Fibroblast of lung (primary cell): Measurements from ENCODE around the gene RNF123. TPM values are rescaled to one million over a fixed set of nuclear protein-coding genes. Genes with fewer than 3 reads are reported as not detected.

Experiments used
- DNase-seq, 2 donors: peaks; one replicate each; pipeline versions ENCODE4 v3.0.0 to v3.0.0-alpha.2; 2010; ENCODE audit warnings: low read depth in 2 of 2
- H2AFZ ChIP-seq: 2 replicates; pipeline ENCODE4 v1.5.1; 2012; ENCODE audit warnings: low read length, control low read depth, inconsistent platforms
- H3K27ac ChIP-seq: 2 replicates; pipeline ENCODE4 v1.5.1; 2011; ENCODE audit warnings: low read length, control low read depth; ENCODE audit not compliant: insufficient read depth
- H3K27me3 ChIP-seq: 2 replicates; pipeline ENCODE4 v1.5.1; 2011; ENCODE audit warnings: mild to moderate bottlenecking, low read length; ENCODE audit not compliant: control insufficient read depth, insufficient read depth
- H3K36me3 ChIP-seq: 2 replicates; pipeline ENCODE4 v1.5.1; 2011; ENCODE audit warnings: low read length; ENCODE audit not compliant: control insufficient read depth, insufficient read depth
- H3K4me1 ChIP-seq: 2 replicates; pipeline ENCODE4 v1.5.1; 2011; ENCODE audit warnings: low read length; ENCODE audit not compliant: control insufficient read depth, insufficient read depth; ENCODE audit errors: extremely low read depth
- H3K4me2 ChIP-seq: 2 replicates; pipeline ENCODE4 v1.5.1; 2011; ENCODE audit warnings: low read length, control low read depth; ENCODE audit not compliant: insufficient read depth; ENCODE audit errors: extremely low read depth
- H3K4me3 ChIP-seq, 4 experiments: fragments of 200-600 bp in 1 of 4; sonication (generic) in 1 of 4; replicated peaks in 1 of 4; 2 replicates each; pipeline ENCODE4 v1.5.1; 2011 to 2016; ENCODE audit warnings: low read length in 4 of 4, low read depth in 3 of 4, mild to moderate bottlenecking in 3 of 4, control low read depth in 2 of 4, inconsistent platforms in 1 of 4, mixed read lengths in 1 of 4; ENCODE audit not compliant: insufficient read depth in 1 of 4; ENCODE audit errors: control extremely low read depth in 1 of 4
- H3K79me2 ChIP-seq: 2 replicates; pipeline ENCODE4 v1.5.1; 2012; ENCODE audit warnings: mild to moderate bottlenecking, low read length, inconsistent platforms; ENCODE audit not compliant: control insufficient read depth, insufficient read depth
- H3K9ac ChIP-seq: 2 replicates; pipeline ENCODE4 v1.5.1; 2011; ENCODE audit warnings: mild to moderate bottlenecking, low read length, control low read depth; ENCODE audit not compliant: insufficient read depth
- H3K9me3 ChIP-seq: 2 replicates; pipeline ENCODE4 v1.5.1; 2012; ENCODE audit warnings: low read depth, low read length; ENCODE audit not compliant: control insufficient read depth, insufficient read depth
- H4K20me1 ChIP-seq: 2 replicates; pipeline ENCODE4 v1.5.1; 2011; ENCODE audit warnings: low read length; ENCODE audit not compliant: control insufficient read depth, insufficient read depth; ENCODE audit errors: extremely low read depth
- EZH2 ChIP-seq: IDR thresholded peaks from 2 replicates; pipeline ENCODE4 v1.5.1; 2012; ENCODE audit warnings: low read length, control low read depth, mild to moderate bottlenecking; ENCODE audit errors: missing control alignments
- polyA plus RNA-seq, 2 donors: library from polyadenylated mRNA; depleted of rRNA in 1 of 2; stranded (reverse) in 1 of 2; unstranded in 1 of 2; fragments of >200 nt; gene quantifications; 2 replicates each; pipeline ENCODE4 v1.2.1, GENCODE V29; 2011 to 2012; ENCODE audit warnings: missing spikeins in 1 of 2
- total RNA-seq: library from RNA; depleted of rRNA; stranded (reverse); fragments of >200 nt; gene quantifications from 2 replicates; pipeline ENCODE4 v1.2.1, GENCODE V29; 2014
- TF ChIP-seq, protein P1 (sequence below), 2 donors: IDR thresholded peaks in 1 of 2; conservative IDR thresholded peaks in 1 of 2; 1 replicate in 1 of 2; 2 replicates in 1 of 2; pipeline ENCODE4 v1.5.1; 2011 to 2012; ENCODE audit warnings: low read length in 2 of 2, control low read depth in 1 of 2, inconsistent platforms in 1 of 2, low read depth in 1 of 2, mild to moderate bottlenecking in 1 of 2

RNF123 gene
- total and polyA plus RNA-seq, 2 donors (not counting 1 experiment from before 2014, with no cell fraction given), result 16.5 to 27.1 TPM

DNA sequence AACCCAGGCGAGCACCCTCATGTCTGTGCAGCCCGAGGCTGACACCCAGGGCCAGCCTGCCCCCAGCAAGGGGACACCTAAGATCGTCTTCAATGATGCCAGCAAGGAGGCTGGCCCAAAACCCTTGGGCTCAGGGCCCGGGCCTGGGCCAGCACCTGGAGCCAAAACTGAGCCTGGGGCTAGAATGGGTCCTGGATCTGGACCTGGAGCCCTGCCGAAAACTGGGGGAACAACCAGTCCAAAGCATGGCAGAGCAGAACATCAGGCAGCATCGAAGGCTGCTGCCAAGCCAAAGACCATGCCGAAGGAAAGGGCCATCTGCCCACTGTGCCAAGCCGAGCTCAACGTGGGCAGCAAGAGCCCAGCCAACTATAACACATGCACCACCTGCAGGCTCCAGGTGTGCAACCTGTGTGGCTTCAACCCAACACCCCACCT is 46.6 kb upstream of the RNF123 start:
- H2AFZ ChIP-seq, result no peak overlapping the region
- no peaks in the 10 kb centered on the region for H4K20me1 ChIP-seq
- TF ChIP-seq, protein P1, sequence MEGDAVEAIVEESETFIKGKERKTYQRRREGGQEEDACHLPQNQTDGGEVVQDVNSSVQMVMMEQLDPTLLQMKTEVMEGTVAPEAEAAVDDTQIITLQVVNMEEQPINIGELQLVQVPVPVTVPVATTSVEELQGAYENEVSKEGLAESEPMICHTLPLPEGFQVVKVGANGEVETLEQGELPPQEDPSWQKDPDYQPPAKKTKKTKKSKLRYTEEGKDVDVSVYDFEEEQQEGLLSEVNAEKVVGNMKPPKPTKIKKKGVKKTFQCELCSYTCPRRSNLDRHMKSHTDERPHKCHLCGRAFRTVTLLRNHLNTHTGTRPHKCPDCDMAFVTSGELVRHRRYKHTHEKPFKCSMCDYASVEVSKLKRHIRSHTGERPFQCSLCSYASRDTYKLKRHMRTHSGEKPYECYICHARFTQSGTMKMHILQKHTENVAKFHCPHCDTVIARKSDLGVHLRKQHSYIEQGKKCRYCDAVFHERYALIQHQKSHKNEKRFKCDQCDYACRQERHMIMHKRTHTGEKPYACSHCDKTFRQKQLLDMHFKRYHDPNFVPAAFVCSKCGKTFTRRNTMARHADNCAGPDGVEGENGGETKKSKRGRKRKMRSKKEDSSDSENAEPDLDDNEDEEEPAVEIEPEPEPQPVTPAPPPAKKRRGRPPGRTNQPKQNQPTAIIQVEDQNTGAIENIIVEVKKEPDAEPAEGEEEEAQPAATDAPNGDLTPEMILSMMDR (conservative IDR thresholded peaks at IDR 0.05 in 1 of 2, IDR thresholded peaks at IDR 0.05 in 1 of 2; ENCODE audit: low read depth in 1 of 2, low read length in 2 of 2), result no peak
- no peak for TF ChIP-seq EZH2
- no peak overlapping the region for H3K9ac ChIP-seq
- H3K79me2 ChIP-seq, result no peaks in the 10 kb centered on the region
- H3K36me3 ChIP-seq, result no peaks in the 10 kb centered on the region
- no peak for DNase-seq
- no peaks in the 10 kb centered on the region for H3K4me1 ChIP-seq
- no peaks in the 10 kb centered on the region for H3K9me3 ChIP-seq
- no peak overlapping the region for H3K4me2 ChIP-seq
- no peak overlapping the region for H3K27ac ChIP-seq
- no peaks in the 10 kb centered on the region for H3K27me3 ChIP-seq
- no peak overlapping the region for H3K4me3 ChIP-seq

DNA sequence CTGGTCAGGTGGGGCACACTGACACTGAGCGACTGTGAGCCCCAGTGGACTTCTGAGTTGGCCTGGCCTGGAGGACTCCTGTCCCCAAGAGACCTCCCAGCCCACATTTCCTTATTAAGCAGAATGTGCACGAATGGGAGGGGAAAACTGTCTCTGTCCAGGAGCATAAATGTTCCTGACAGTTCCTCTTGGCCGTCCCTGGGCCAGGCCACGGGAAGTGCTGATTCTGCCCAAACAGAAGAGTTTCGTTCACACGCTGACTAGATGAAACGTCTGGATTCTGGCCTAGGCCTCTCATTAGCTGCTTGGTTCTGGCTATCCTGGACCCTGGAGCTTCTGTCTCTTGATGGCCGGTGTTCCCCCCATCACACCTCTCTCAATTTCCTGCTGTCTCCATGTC is 44.7 kb upstream of the RNF123 start:
- Histone ChIP-seq H3K9me3 (no peaks in the 10 kb centered on the region), H3K27me3 (no peaks in the 10 kb centered on the region), H3K27ac (no peak overlapping the region), H4K20me1 (no peaks in the 10 kb centered on the region), H2AFZ (no peak overlapping the region), H3K36me3 (no peaks in the 10 kb centered on the region), H3K4me3 (no peak overlapping the region), H3K4me2 (no peak overlapping the region), H3K9ac (no peak overlapping the region), H3K79me2 (no peaks in the 10 kb centered on the region), H3K4me1 (no peaks in the 10 kb centered on the region)
- no peak for TF ChIP-seq EZH2
- TF ChIP-seq, protein P1 (conservative IDR thresholded peaks at IDR 0.05 in 1 of 2, IDR thresholded peaks at IDR 0.05 in 1 of 2; ENCODE audit: low read depth in 1 of 2, low read length in 2 of 2), result no peak
- DNase-seq, result no peak

- H3K9me3 ChIP-seq, result no peaks in the 10 kb centered on the region
- no peak overlapping the region for H3K27ac ChIP-seq
- DNase-seq, result no peak
- H3K4me3 ChIP-seq, result no peak overlapping the region
- H3K79me2 ChIP-seq, result no peaks in the 10 kb centered on the region
- no peaks in the 10 kb centered on the region for H3K27me3 ChIP-seq
- TF ChIP-seq, protein P1 (conservative IDR thresholded peaks at IDR 0.05 in 1 of 2, IDR thresholded peaks at IDR 0.05 in 1 of 2; ENCODE audit: low read depth in 1 of 2, low read length in 2 of 2), result no peak
- TF ChIP-seq EZH2, result no peak
- no peak overlapping the region for H3K9ac ChIP-seq
- H2AFZ ChIP-seq, result no peak overlapping the region
- no peak overlapping the region for H3K4me2 ChIP-seq
- H3K36me3 ChIP-seq, result no peaks in the 10 kb centered on the region
- H4K20me1 ChIP-seq, result no peaks in the 10 kb centered on the region
- no peaks in the 10 kb centered on the region for H3K4me1 ChIP-seq
Measured at GRCh38 chr3:49646236-49646635, 43.1 kb upstream of the RNF123 start.
